ENCODE measurements around the gene TMEM41A.

GRCh38 chr3:185477316-185477715 is 21.5 kb downstream of the TMEM41A start:
- no peak for TF ChIP-seq POLR2A (IDR thresholded peaks at IDR 0.05)
- no peak for TF ChIP-seq CTCF (IDR thresholded peaks at IDR 0.05 in 8 of 11, conservative IDR thresholded peaks at IDR 0.05 in 3 of 11)
- TF ChIP-seq POLR2AphosphoS5 (IDR thresholded peaks at IDR 0.05) = no peak
